HepG2 (cell line): Measurements from ENCODE around the gene CCNF. TPM values are rescaled to one million over a fixed set of nuclear protein-coding genes. Genes with fewer than 3 reads are reported as not detected.

Experiments
- ATF6 ChIP-seq: sonication (generic); formaldehyde crosslinking; conservative IDR thresholded peaks from 2 replicates; pipeline ENCODE4 v1.4.0; 2020; ENCODE audit warnings: missing genetic modification reagents
- CEBPZ ChIP-seq: IDR thresholded peaks from 2 replicates; pipeline ENCODE4 v1.6.1; 2012; ENCODE audit warnings: low read length, improper control_type of control experiment
- E2F5 ChIP-seq: sonication (generic); formaldehyde crosslinking; conservative IDR thresholded peaks from 2 replicates; pipeline ENCODE4 v1.4.0; 2020; ENCODE audit warnings: missing genetic modification reagents
- GMEB1 ChIP-seq: sonication (generic); formaldehyde crosslinking; IDR thresholded peaks from 2 replicates; pipeline ENCODE4 v1.5.1; 2020; ENCODE audit warnings: missing genetic modification reagents, mild to moderate bottlenecking, borderline replicate concordance
- HDAC2 ChIP-seq: sonication (generic); formaldehyde crosslinking; IDR thresholded peaks from 2 replicates; pipeline ENCODE4 v1.4.0; 2020; ENCODE audit warnings: missing genetic modification reagents
- HIVEP1 ChIP-seq: sonication (generic); formaldehyde crosslinking; IDR thresholded peaks from 2 replicates; pipeline ENCODE4 v1.4.0; 2020; ENCODE audit warnings: mild to moderate bottlenecking, missing genetic modification reagents
- JUN ChIP-seq: sonication (generic); formaldehyde crosslinking; IDR thresholded peaks from 2 replicates; pipeline ENCODE4 v1.4.0; 2020; ENCODE audit warnings: mild to moderate bottlenecking, missing genetic modification reagents
- MBD4 ChIP-seq: IDR thresholded peaks from 2 replicates; pipeline ENCODE4 v1.6.1; 2012; ENCODE audit warnings: low read length, inconsistent platforms, borderline replicate concordance
- PRDM10 ChIP-seq: sonication (generic); formaldehyde crosslinking; IDR thresholded peaks from 2 replicates; pipeline ENCODE4 v1.4.0; 2020; ENCODE audit warnings: low read depth, missing genetic modification reagents
- TAF1 ChIP-seq: sonication (generic); formaldehyde crosslinking; IDR thresholded peaks from 2 replicates; pipeline ENCODE4 v1.4.0; 2020; ENCODE audit warnings: missing genetic modification reagents
- YEATS4 ChIP-seq: sonication (generic); formaldehyde crosslinking; IDR thresholded peaks from 2 replicates; pipeline ENCODE4 v1.4.0; 2020; ENCODE audit warnings: missing genetic modification reagents, borderline replicate concordance
- ZFX ChIP-seq: sonication (generic); formaldehyde crosslinking; IDR thresholded peaks from 2 replicates; pipeline ENCODE4 v1.4.0; 2020; ENCODE audit warnings: mild to moderate bottlenecking, low read depth, missing genetic modification reagents, moderate library complexity
- ZNF547 ChIP-seq: sonication (generic); formaldehyde crosslinking; IDR thresholded peaks from 2 replicates; pipeline ENCODE4 v1.5.1; 2020; ENCODE audit warnings: mild to moderate bottlenecking, missing genetic modification reagents
- ZNF569 ChIP-seq: sonication (generic); formaldehyde crosslinking; IDR thresholded peaks from 2 replicates; pipeline ENCODE4 v1.5.0; 2020; ENCODE audit warnings: mild to moderate bottlenecking, missing genetic modification reagents, moderate library complexity, borderline replicate concordance
- ZNF652 ChIP-seq: IDR thresholded peaks from 2 replicates; pipeline ENCODE4 v1.6.1; 2016; ENCODE audit warnings: low read depth, borderline replicate concordance
- ZNF709 ChIP-seq: sonication (generic); formaldehyde crosslinking; IDR thresholded peaks from 2 replicates; pipeline ENCODE4 v1.5.0; 2020; ENCODE audit warnings: mild to moderate bottlenecking, missing genetic modification reagents
- ZSCAN29 ChIP-seq: sonication (generic); formaldehyde crosslinking; conservative IDR thresholded peaks from 2 replicates; pipeline ENCODE4 v1.4.0; 2020; ENCODE audit warnings: mild to moderate bottlenecking, missing genetic modification reagents
- polyA plus RNA-seq, 8 experiments: library from polyadenylated mRNA; depleted of rRNA in 3 of 8; stranded (reverse) in 7 of 8; unstranded in 1 of 8; fragments of >200 nt; fragmentation: Illumina TruSeq in 4 of 8; extraction: Trizol in 4 of 8; gene quantifications; 2 replicates each; pipeline versions ENCODE4 v1.2.1 to v1.2.3, GENCODE V29; 2011 to 2016; ENCODE audit warnings: low read depth in 4 of 8, missing spikeins in 1 of 8, mixed read lengths in 1 of 8; ENCODE audit not compliant: insufficient read depth in 1 of 8
- total RNA-seq, 5 experiments: library from RNA; depleted of rRNA; stranded (reverse); fragments of >200 nt; fragmentation: Illumina TruSeq; extraction: Trizol; gene quantifications; 2 replicates each; pipeline ENCODE4 v1.2.3, GENCODE V29; 2016; ENCODE audit warnings: low read depth in 1 of 5

The CCNF gene
- total and polyA plus RNA-seq, 2 of the 13 experiments (the other 11 are each of a cell fraction or from before 2014, with no cell fraction given): 6.4 to 22.8 TPM

GRCh38 chr16:2429034-2429770 is at the start of gene CCNF (continued):
- TF ChIP-seq ZSCAN29 (CRISPR knock-in tag) (no peak), ATF6 (CRISPR knock-in tag) (no peak), HIVEP1 (CRISPR knock-in tag) (no peak), YEATS4 (CRISPR knock-in tag) (peak; percentile 32), MBD4 (no peak), HDAC2 (CRISPR knock-in tag) (0 out of 2 replicates have a peak, but pooled peaks have one; percentile 1), E2F5 (peak; percentile 63; the same call in 1 of the 2 replicates), ZNF652 (no peak), ZNF569 (no peak), GMEB1 (CRISPR knock-in tag) (no peak; the same call in 1 of the 2 replicates), ZNF547 (CRISPR knock-in tag) (no peak; the same call in 1 of the 2 replicates), TAF1 (CRISPR knock-in tag) (peak; percentile 60; the same call in 1 of the 2 replicates), ZFX (peak; percentile 70; the same call in 1 of the 2 replicates), JUN (CRISPR knock-in tag) (0 out of 2 replicates have a peak, but pooled peaks have one; percentile 54), PRDM10 (CRISPR knock-in tag) (no peak), ZNF709 (CRISPR knock-in tag) (peak; percentile 81), CEBPZ (no peak)
